T-cell (primary cell): ENCODE data around the gene CDC42BPG. TPM values are rescaled to one million over a fixed set of nuclear protein-coding genes. Genes with fewer than 3 reads are reported as not detected.

Experiments
- ATAC-seq, 4 experiments: fragments of 200-7000 bp in 3 of 4; fragments of 150-1000 bp in 1 of 4; cut with Tn5 transposase; replicated peaks in 1 of 4; 1 replicate in 3 of 4; 2 replicates in 1 of 4; pipeline ENCODE4 v1.10.0; 2021; ENCODE audit warnings: moderate library complexity in 3 of 4, mild to moderate bottlenecking in 2 of 4, moderate number of reproducible peaks in 1 of 4
- CTCF ChIA-PET, 2 donors: fragments of 300-600 bp; sonication (Branson Sonifier 250); formaldehyde crosslinking; loops; one replicate each; lab custom pipeline; 2022; ENCODE audit warnings: antibody characterized with exemption in 2 of 2; lab: Charles Lee
- POLR2A ChIA-PET, 2 donors: fragments of 300-600 bp; sonication (Branson Sonifier 250); formaldehyde crosslinking; loops; one replicate each; lab custom pipeline; 2022; ENCODE audit warnings: antibody characterized with exemption in 2 of 2; lab: Charles Lee
- DNase-seq, 35 experiments: peaks; one replicate each; pipeline versions ENCODE4 v3.0.0 to v3.0.0-alpha.2; 2013 to 2023
- H3K27ac ChIP-seq: one replicate; pipeline ENCODE4 v1.5.1; 2013; ENCODE audit warnings: low read length
- H3K27me3 ChIP-seq, 2 experiments: replicated peaks in 1 of 2; 1 replicate in 1 of 2; 2 replicates in 1 of 2; pipeline versions ENCODE4 v1.6.1 to v1.7.0; 2013; ENCODE audit warnings: low read length in 1 of 2, mixed read lengths in 1 of 2; ENCODE audit not compliant: control insufficient read depth in 2 of 2, insufficient read depth in 2 of 2; ENCODE audit errors: extremely low read depth in 1 of 2
- H3K36me3 ChIP-seq, 2 donors: 1 replicate in 1 of 2; 2 replicates in 1 of 2; pipeline versions ENCODE4 v1.6.1 to v1.7.0; 2013; ENCODE audit warnings: low read length in 1 of 2; ENCODE audit not compliant: control insufficient read depth in 2 of 2, insufficient read depth in 1 of 2; ENCODE audit errors: extremely low read depth in 1 of 2
- H3K4me1 ChIP-seq, 2 experiments: 1 replicate in 1 of 2; 2 replicates in 1 of 2; pipeline versions ENCODE4 v1.6.1 to v1.7.0; 2013; ENCODE audit warnings: low read length in 2 of 2, mixed read lengths in 1 of 2; ENCODE audit not compliant: insufficient read depth in 2 of 2, control insufficient read depth in 1 of 2; ENCODE audit errors: extremely low read depth in 1 of 2
- H3K4me3 ChIP-seq, 2 donors: 1 replicate in 1 of 2; 2 replicates in 1 of 2; pipeline versions ENCODE4 v1.5.1 to v1.7.0; 2013; ENCODE audit warnings: mild to moderate bottlenecking in 2 of 2, low read length in 1 of 2, moderate library complexity in 1 of 2; ENCODE audit not compliant: control insufficient read depth in 1 of 2; ENCODE audit errors: extremely low read depth in 1 of 2
- H3K9me3 ChIP-seq: 2 replicates; pipeline ENCODE4 v1.7.0; 2013
- H3K27ac Mint-ChIP-seq, 2 donors: one replicate each; pipeline ENCODE4 v1.8.0; 2020 to 2021; ENCODE audit warnings: mild to moderate bottlenecking in 2 of 2, mixed read lengths in 2 of 2
- H3K27me3 Mint-ChIP-seq, 2 donors: one replicate each; pipeline ENCODE4 v1.8.0; 2021 to 2022; ENCODE audit warnings: mixed read lengths in 2 of 2
- H3K36me3 Mint-ChIP-seq: one replicate; pipeline ENCODE4 v1.8.0; 2021; ENCODE audit warnings: mixed read lengths
- H3K4me1 Mint-ChIP-seq, 3 donors: one replicate each; pipeline ENCODE4 v1.8.0; 2020 to 2022; ENCODE audit warnings: mixed read lengths in 3 of 3, mild to moderate bottlenecking in 1 of 3
- H3K4me3 Mint-ChIP-seq, 3 donors: one replicate each; pipeline ENCODE4 v1.8.0; 2020 to 2022; ENCODE audit warnings: mild to moderate bottlenecking in 3 of 3, mixed read lengths in 3 of 3, moderate library complexity in 3 of 3
- H3K9me3 Mint-ChIP-seq, 3 donors: one replicate each; pipeline ENCODE4 v1.8.0; 2020 to 2022; ENCODE audit warnings: mixed read lengths in 3 of 3
- WGBS: methylation state at CpG from one replicate; pipeline ENCODE4 v1.1.5; 2013; ENCODE audit warnings: missing lambda C conversion rate; ENCODE audit not compliant: insufficient coverage; 5-methylcytosine and 5-hydroxymethylcytosine counted together
- total RNA-seq, 35 experiments: library from RNA in 6 of 35; stranded (reverse) in 6 of 35; fragments of 120-200 nt in 1 of 35; gene quantifications; one replicate each; pipeline versions ENCODE4 v1.2.1 to v1.2.4 and lab custom pipeline; 2013 to 2026

CDC42BPG gene
- total RNA-seq, 5 donors from 2014 or later (not counting 1 experiment from before 2014, with no cell fraction given) = 7.4 to 10.5 (median 9.1) TPM

DNA sequence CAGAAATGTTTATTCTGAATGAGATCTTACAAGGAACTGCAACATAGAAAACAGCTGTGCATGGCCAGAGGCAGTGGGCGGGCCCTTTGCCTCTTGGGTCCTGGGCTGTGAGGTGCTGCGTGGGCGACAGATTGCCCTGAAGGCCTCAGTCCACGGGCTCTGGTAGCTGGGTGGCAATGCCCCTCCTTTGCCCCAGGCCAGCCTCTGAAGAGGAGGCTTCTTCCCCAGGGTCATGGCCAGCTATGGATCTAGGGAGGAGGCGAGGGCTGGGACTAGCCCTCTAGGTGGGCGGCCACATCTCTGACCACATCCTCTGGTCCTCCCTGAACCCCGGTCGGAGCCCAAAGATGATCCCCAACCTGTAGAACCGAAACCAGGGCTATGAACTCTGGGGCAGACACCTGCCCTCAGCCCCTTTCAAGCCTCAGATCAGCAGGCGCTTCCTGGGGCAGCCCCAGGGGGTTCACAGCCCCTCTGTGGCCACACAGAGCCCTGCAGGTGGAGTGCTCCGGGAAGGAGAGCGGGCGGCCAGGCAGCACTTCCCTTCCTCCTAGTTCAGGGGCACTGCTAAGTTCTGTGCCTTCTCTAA, 6.6 kb upstream of the CDC42BPG start:
- Mint-ChIP-seq H3K4me1 (peaks cover 83 to 88% (median 88%) of the 10 kb centered on the region in 3 donors), H3K36me3 (peaks cover 16% of the 10 kb centered on the region), H3K27ac (peak overlapping the region; percentile 95 to 97), H3K27me3 (no peaks in the 10 kb centered on the region), H3K9me3 (no peaks in the 10 kb centered on the region), H3K4me3 (peak overlapping the region in 2 of 3 donors; percentile 46 to 83)
- peak in 30 of 35 experiments; percentile 40 to 82 (median 56) for DNase-seq
- ATAC-seq = peak; percentile 25 to 74 (median 28)
- peak overlapping the region; percentile 93 for H3K27ac ChIP-seq
- H3K4me1 ChIP-seq = peaks cover 71 to 94% of the 10 kb centered on the region in 2 experiments
- H3K4me3 ChIP-seq = peak overlapping the region in 1 of 2 donors; percentile 32
- 9% methylated on average over 8 of the region's 13 CpGs for WGBS
- H3K27me3 ChIP-seq = no peaks in the 10 kb centered on the region
- CTCF ChIA-PET = interaction anchor here (0.5 to 1.7 kb wide), 7 partner anchors 22 to 90 kb away, joined by 3 to 5 read pairs (median 4); no protein-coding TSS in a partner anchor
- H3K36me3 ChIP-seq = peaks cover 21 to 41% of the 10 kb centered on the region in 2 donors
- H3K9me3 ChIP-seq = no peaks in the 10 kb centered on the region
- POLR2A ChIA-PET = interaction anchor here in 1 of 2 donors (0.6 kb wide), 2 partner anchors 10 to 27 kb away, joined by 3 to 4 read pairs; no protein-coding TSS in a partner anchor

- ChIA-PET CTCF (interaction anchor here (1.1 to 3.5 kb wide), 9 partner anchors 9 to 71 kb away, joined by 3 to 25 read pairs (median 5); partner anchors contain the start of gene SF1 (in 1 of the 2)), POLR2A (interaction anchor here in 1 of 2 donors (0.7 kb wide), 1 partner anchor 1630 kb away, joined by 3 read pairs; no protein-coding TSS in a partner anchor)
- Histone ChIP-seq H3K9me3 (no peaks in the 10 kb centered on the region), H3K36me3 (peaks cover 10 to 28% of the 10 kb centered on the region in 2 donors), H3K4me1 (peaks cover 58 to 89% of the 10 kb centered on the region in 2 experiments), H3K4me3 (no peak overlapping the region), H3K27ac (peak overlapping the region; percentile 93), H3K27me3 (no peaks in the 10 kb centered on the region)
- peak in 1 of 35 experiments; percentile 12 for DNase-seq
- peaks cover 6% of the 10 kb centered on the region for H3K36me3 Mint-ChIP-seq
- no peaks in the 10 kb centered on the region for H3K9me3 Mint-ChIP-seq
- no peaks in the 10 kb centered on the region for H3K27me3 Mint-ChIP-seq
- H3K4me1 Mint-ChIP-seq = peaks cover 76 to 81% (median 80%) of the 10 kb centered on the region in 3 donors
- H3K4me3 Mint-ChIP-seq = no peak overlapping the region
- ATAC-seq = no peak
- peak overlapping the region; percentile 90 to 94 for H3K27ac Mint-ChIP-seq
- WGBS = 100% methylated on average over 1 of the region's 19 CpGs
Measured at GRCh38 chr11:64849598-64850356, 5.3 kb upstream of the CDC42BPG start.

- ChIA-PET CTCF (interaction anchor here (0.5 to 3.5 kb wide), 17 partner anchors 9 to 870 kb away, joined by 3 to 25 read pairs (median 5); partner anchors contain the start of gene SF1 (in 1 of the 2)), POLR2A (interaction anchor here (0.7 to 1.4 kb wide), 2 partner anchors 9 to 1631 kb away, joined by 3 to 4 read pairs; no protein-coding TSS in a partner anchor)
- Mint-ChIP-seq H3K4me3 (peak overlapping the region in 1 of 3 donors; percentile 45), H3K27ac (peak overlapping the region; percentile 90 to 94), H3K4me1 (peaks cover 71 to 74% (median 74%) of the 10 kb centered on the region in 3 donors), H3K27me3 (no peaks in the 10 kb centered on the region), H3K9me3 (no peaks in the 10 kb centered on the region), H3K36me3 (no peaks in the 10 kb centered on the region)
- Histone ChIP-seq H3K9me3 (no peaks in the 10 kb centered on the region), H3K27me3 (no peaks in the 10 kb centered on the region), H3K4me3 (no peak overlapping the region), H3K36me3 (peaks cover 10 to 21% of the 10 kb centered on the region in 2 donors), H3K4me1 (peaks cover 51 to 85% of the 10 kb centered on the region in 2 experiments), H3K27ac (peak overlapping the region; percentile 93)
- DNase-seq (peak in 15 of 35 experiments; percentile 30 to 59 (median 46)), ATAC-seq (peak in 2 of 4 experiments; percentile 7 to 15)
- WGBS = 77% methylated on average over 11 of the region's 16 CpGs
Measured at GRCh38 chr11:64848826-64849597, 4.6 kb upstream of the CDC42BPG start.

- Mint-ChIP-seq H3K4me3 (peak overlapping the region in 1 of 3 donors; percentile 45), H3K9me3 (no peaks in the 10 kb centered on the region), H3K27ac (peak overlapping the region; percentile 90 to 94), H3K36me3 (no peaks in the 10 kb centered on the region), H3K4me1 (peaks cover 70 to 73% (median 72%) of the 10 kb centered on the region in 3 donors), H3K27me3 (no peaks in the 10 kb centered on the region)
- no peak for ATAC-seq
- peak overlapping the region; percentile 93 for H3K27ac ChIP-seq
- CTCF ChIA-PET = interaction anchor here (0.5 to 3.5 kb wide), 20 partner anchors 9 to 149 kb away, joined by 3 to 25 read pairs (median 5); partner anchors contain the start of gene SF1 (in 1 of the 2)
- H3K9me3 ChIP-seq = no peaks in the 10 kb centered on the region
- WGBS = 86% methylated on average over 6 of the region's 6 CpGs
- peaks cover 44 to 85% of the 10 kb centered on the region in 2 experiments for H3K4me1 ChIP-seq
- H3K4me3 ChIP-seq = no peak overlapping the region
- no peak for DNase-seq
- POLR2A ChIA-PET = interaction anchor here in 1 of 2 donors (0.7 to 1.4 kb wide), 2 partner anchors 10 to 19 kb away, joined by 4 read pairs; no protein-coding TSS in a partner anchor
- H3K36me3 ChIP-seq = peaks cover 6 to 16% of the 10 kb centered on the region in 2 donors
- H3K27me3 ChIP-seq = no peaks in the 10 kb centered on the region
Measured at GRCh38 chr11:64848214-64848825, 3.9 kb upstream of the CDC42BPG start.

DNA sequence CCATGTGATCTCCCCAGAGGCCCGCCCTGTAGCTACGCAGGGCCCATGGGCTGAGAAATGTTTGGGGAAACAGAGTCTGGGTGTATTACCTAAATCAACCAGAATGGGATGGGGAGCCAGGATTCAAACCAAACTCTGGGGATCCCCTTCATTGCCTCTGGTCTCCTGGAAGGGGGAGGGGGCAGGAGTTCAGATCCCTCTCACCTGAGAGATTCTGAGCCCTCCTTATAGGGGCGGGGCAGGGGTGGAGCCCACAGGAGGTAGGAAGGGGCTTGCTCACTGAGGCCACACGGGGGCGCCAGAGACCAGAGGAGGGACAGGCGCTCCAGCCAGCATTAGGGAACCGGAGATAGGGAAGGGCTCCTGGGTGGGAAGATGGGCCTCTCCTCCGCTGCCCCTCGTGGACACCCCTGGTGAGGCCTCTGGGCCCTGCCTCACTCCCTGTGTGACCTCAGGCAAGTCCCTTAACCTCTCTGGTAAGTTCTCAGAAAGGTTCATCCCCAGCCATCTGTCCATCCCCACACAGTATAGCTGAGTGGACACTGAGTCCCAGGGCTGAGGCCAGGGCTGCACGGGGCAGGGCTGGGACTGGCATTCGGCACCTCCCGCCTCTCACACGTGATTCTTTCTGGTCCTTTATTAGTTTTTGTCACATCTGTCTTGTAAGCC, 2.7 kb upstream of the CDC42BPG start:
- Mint-ChIP-seq H3K4me3 (peak overlapping the region in 1 of 3 donors; percentile 26), H3K9me3 (no peaks in the 10 kb centered on the region), H3K36me3 (no peaks in the 10 kb centered on the region), H3K27me3 (no peaks in the 10 kb centered on the region), H3K27ac (peak overlapping the region; percentile 28 to 64), H3K4me1 (peaks cover 60 to 64% (median 63%) of the 10 kb centered on the region in 3 donors)
- Histone ChIP-seq H3K27me3 (no peaks in the 10 kb centered on the region), H3K4me3 (no peak overlapping the region), H3K9me3 (no peaks in the 10 kb centered on the region), H3K27ac (peak overlapping the region; percentile 38), H3K36me3 (peaks cover under 1 to 8% of the 10 kb centered on the region in 2 donors), H3K4me1 (peaks cover 32 to 76% of the 10 kb centered on the region in 2 experiments)
- POLR2A ChIA-PET = interaction anchor here in 1 of 2 donors (0.7 kb wide), 1 partner anchor 20 kb away, joined by 4 read pairs; no protein-coding TSS in a partner anchor
- peak; percentile 72 to 96 (median 90) for DNase-seq
- peak; percentile 56 to 62 (median 59) for ATAC-seq
- 0% methylated on average over 1 of the region's 13 CpGs for WGBS
- CTCF ChIA-PET = interaction anchor here (0.7 to 3.5 kb wide), 10 partner anchors 15 to 69 kb away, joined by 3 to 25 read pairs (median 4); partner anchors contain the start of gene SF1 (in 1 of the 2)
